Activated CD4-positive, alpha-beta T cell treated with anti-CD3 and anti-CD28 coated beads, Interleukin-10, Interleukin-2, amounts not matched to agents 100 ng/mL and 50 ng/mL, durations not matched to agents 16 hours and 8 hours (primary cell): Measurements from ENCODE around the gene SRD5A2.

ENCODE experiments used
- DNase-seq: peaks from one replicate; pipeline ENCODE4 v3.0.0-alpha.2; 2020

The SRD5A2 gene, protein sequence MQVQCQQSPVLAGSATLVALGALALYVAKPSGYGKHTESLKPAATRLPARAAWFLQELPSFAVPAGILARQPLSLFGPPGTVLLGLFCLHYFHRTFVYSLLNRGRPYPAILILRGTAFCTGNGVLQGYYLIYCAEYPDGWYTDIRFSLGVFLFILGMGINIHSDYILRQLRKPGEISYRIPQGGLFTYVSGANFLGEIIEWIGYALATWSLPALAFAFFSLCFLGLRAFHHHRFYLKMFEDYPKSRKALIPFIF

DNA sequence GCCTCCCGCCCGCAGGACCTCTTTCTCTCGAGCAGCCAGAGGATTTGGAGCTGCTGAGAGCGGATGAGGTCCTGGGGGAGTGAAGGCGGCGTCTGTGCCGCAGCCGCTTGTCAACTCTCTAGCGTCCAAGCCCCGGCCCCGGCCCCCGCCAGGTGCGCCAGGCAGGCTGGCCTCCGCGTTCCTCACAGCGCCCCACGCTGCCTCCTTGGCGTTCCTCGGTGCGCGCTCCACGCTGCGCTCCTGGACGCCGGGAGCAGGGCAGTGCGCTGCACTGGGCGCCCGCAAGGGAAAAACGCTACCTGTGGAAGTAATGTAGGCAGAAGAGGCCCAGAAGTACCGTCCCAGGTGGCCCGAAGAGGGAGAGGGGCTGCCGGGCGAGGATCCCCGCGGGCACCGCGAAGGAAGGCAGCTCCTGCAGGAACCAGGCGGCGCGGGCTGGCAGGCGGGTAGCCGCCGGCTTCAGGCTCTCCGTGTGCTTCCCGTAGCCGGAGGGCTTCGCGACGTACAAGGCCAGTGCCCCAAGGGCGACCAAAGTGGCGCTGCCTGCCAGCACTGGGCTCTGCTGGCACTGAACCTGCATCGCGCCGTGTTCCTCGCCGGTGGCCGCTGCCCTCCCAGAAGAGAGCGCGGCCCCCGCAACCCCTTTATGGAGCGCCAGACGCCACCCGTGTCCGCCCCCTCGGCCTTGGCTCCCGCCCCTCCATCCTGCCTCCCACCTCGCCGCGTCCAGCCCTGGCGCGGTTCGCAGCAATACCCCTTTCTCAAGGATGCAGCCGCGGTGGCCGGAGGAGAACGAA lies at the start of gene SRD5A2:
Gene SRD5A2 (minus strand): TSS at position 618 of the 797 bp plus-strand sequence. CDS start 38 bp downstream, at position 580.
- no peak for DNase-seq

GRCh38 chr2:31606509-31606908 lies 25.8 kb upstream of the SRD5A2 start:
- no peak for DNase-seq

- DNase-seq = no peak
These were observed 18.0 kb upstream of the SRD5A2 start for GRCh38 chr2:31598694-31599093.

- no peak for DNase-seq
These were observed 5.5 kb upstream of the SRD5A2 start for GRCh38 chr2:31586230-31586629.

- no peak for DNase-seq
These were observed 522 bp upstream of the SRD5A2 start for GRCh38 chr2:31581124-31581795.

DNA sequence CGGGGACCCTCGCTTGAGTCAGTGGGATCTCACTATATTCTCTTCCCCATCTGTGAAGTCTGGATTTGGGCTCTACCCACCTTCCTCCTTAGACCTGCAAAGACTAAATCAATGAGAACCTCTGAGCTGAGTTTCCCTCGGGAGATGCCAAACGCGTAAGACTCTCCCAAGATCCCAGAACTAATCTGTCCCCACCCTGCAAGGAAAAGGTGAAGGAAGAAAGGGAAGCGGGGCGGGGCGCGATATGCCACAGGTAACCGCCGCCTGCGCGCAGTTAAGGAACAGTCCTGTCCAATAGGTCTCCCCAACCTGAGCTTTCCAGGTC lies 780 bp downstream of the SRD5A2 start:
- no peak for DNase-seq

GRCh38 chr2:31578316-31578715 lies 2.4 kb downstream of the SRD5A2 start:
- DNase-seq = no peak

DNA sequence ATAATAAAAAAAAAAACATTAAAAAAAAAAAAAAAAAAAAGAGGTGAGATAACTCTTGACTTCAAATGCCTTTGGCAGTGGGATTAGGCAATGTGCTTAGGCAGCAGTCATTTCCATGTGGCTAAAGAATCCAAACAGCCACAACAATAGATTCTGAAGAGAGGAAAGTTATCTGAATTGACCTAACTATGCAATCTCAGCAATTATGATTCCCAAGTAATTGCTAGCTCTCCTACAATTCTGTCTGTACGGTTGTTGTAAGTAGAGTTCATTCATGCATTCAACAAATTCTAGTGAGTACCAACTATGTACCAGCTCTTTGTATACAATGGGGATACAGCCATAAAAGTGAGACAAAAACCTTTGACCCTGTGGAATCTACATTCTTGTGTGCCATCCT lies 3.6 kb downstream of the SRD5A2 start:
- DNase-seq = no peak

DNA sequence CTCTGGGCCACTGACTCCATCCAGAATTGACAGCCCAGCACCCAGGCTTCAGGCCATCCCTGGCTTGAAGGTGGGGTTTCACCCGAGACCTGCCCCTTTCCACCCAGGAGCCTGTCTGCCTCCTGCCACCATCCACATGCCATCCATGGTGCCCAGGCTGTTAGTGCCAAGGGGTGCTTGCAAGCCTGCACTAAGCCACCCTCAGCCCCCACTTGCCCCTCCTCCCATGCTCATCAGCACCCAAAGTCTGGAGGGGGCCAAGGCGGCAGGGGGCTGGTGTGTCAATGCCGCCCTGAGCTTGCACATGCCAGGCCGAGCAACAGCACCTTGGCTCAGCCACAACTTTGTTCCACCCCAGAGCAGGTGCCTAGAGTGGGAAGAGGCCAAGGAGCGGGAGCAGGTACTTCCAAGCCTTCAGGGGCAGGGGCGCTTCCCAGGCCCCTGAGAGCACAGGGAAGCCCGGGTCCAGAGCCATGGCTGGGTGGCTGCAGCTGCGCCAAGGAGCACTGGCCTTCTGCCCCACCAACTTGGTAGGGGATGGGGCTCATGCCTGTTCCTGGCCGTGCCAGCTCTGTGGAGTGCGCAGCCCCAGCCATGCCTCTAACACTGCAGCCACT lies 12.0 kb downstream of the SRD5A2 start:
- no peak for DNase-seq

- no peak for DNase-seq
These were observed 13.1 kb downstream of the SRD5A2 start for GRCh38 chr2:31567679-31568078.

DNA sequence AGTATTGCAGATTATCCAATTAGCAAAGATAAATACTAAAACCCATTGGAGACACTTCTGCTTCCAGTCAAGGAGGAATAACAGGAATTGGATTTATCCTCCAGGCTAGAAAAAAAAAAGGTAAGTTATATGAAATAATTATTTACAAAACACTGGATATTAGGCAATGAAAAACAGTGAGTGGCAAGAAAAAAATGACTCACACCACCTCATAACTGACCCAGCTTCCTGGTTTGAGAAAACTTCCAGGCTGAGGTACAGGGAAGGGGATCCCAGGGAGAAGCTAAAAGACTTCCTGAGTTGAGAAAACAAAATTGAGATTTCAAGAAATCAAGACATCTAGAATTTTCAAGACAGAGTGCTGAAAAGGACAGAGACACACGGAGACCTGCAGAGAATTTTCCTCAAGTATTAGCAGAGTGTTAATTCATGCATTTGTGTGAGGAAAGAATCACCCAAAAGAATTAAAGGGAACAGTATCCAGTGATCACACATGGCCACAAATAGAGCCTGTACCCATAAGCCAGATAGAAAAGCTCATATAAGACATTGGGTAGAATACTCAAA lies 17.4 kb downstream of the SRD5A2 start:
- no peak for DNase-seq

GRCh38 chr2:31561823-31562222 lies 18.9 kb downstream of the SRD5A2 start:
- DNase-seq = no peak

GRCh38 chr2:31558401-31559295 lies 22.1 kb downstream of the SRD5A2 start:
- DNase-seq = no peak

DNA sequence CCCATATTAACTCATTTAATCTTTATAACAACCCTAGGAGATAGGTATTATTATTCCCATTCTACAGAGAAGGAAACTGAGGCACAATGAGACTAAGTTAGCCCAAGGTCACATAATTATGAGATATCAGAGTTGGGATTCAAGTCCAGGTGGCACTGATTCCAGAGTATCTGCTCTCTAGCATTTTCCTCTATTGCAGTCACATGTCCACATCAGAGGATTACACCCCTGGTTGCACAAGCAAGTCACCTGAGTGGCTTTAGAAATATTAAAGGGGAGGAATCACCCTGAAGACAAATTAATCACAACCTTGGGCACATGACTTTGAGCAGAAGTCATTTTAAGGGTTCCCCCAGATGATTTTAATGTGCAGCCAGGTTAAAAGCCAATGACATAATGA lies 23.8 kb downstream of the SRD5A2 start:
- no peak for DNase-seq

- DNase-seq = no peak
These were observed 24.6 kb downstream of the SRD5A2 start for GRCh38 chr2:31555967-31556706.

DNA sequence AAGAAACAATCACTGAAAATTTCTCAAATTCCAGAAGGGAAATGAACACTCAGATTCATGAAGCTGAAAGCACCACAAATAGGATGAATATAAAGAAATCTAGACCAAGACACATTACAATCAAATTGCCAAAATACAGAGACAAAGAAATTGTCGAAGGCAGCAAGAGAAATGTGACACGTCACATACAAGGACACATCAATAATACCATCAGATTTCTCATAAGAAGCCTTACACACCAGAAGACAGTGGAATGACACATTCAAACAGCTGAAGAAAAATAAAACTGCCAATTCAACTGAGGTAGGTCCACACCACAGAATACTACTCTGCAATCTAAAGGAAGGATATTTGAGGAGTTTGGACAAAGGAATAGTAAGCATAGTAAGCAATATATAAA lies 27.4 kb downstream of the SRD5A2 start:
- no peak for DNase-seq

DNA sequence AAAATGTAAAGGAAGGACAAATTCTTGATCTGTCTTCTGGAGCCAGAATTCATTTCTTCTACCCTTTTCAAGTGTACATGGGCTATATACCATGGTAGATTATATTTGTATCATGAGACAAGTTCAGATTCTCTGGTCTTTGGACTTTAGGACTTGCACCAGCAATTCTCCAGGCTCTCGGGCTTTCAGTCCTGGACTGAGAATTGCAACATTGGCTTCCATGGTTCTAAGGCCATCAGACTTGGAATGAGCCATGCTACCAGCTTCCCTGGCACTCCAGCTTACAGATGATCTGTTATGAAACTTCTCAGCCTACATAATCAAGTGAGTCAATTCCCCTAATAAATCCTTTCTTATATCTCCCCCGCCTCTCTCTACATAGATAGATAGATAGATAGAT lies 33.3 kb downstream of the SRD5A2 start:
- no peak for DNase-seq

GRCh38 chr2:31541853-31542252 lies 38.9 kb downstream of the SRD5A2 start:
- no peak for DNase-seq

- no peak for DNase-seq
These were observed 41.2 kb downstream of the SRD5A2 start for GRCh38 chr2:31539505-31539904.

- no peak for DNase-seq
These were observed 45.0 kb downstream of the SRD5A2 start for GRCh38 chr2:31535768-31536167.

DNA sequence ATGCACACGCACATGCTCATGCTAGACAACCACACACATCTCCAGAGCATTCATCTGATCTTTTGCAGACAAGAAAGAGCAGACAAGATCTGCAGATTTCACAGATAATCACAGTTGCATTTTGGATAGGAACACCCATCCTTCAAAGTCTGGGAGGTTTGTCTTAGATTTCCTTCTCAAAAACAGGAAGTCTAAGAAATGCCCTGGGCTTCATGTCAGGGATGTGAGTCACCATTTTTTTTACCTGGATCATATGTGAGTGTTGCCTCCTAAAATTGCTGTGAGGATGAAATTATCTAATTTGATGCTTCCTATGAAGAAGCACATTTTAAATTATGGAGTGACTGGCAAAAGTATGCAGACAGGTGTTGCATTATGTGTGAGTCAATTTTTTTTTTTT lies 46.1 kb downstream of the SRD5A2 start:
- DNase-seq = no peak

GRCh38 chr2:31533036-31533435 lies 47.7 kb downstream of the SRD5A2 start:
- DNase-seq = no peak
